GM23248 (cell line): ENCODE results near the gene NFAT5.

Experiments used
- EZH2 ChIP-seq: fragments of 200-600 bp; sonication (generic); IDR thresholded peaks from 2 replicates; pipeline ENCODE4 v1.6.1; 2018; ENCODE audit warnings: antibody characterized with exemption, mild to moderate bottlenecking; ENCODE audit not compliant: insufficient read depth, poor library complexity, severe bottlenecking
- EZH2phosphoT487 ChIP-seq: fragments of 200-600 bp; sonication (generic); IDR thresholded peaks from 2 replicates; pipeline ENCODE4 v1.6.1; 2018; ENCODE audit warnings: antibody characterized with exemption, moderate library complexity, mild to moderate bottlenecking, low read depth; ENCODE audit not compliant: insufficient read depth

DNA sequence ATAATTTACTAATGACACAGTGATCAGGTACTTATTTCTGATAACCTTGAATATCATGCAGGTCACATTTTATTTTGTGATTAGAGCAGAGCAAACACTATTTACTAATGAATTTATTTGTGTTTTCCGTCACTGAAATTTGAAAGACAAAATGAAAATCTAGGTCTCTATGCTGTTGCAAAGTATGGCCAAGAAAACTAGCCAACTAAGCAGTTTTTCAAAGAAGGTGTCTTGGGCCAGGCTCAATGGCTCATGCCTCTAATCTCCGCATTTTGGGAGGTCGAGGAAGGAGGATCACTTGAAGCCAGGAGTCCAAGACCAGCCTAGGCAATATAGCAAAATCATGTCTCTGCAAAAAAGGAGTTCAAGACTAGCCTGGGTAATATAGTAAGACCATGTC is 3.0 kb upstream of the NFAT5 start:
- TF ChIP-seq EZH2: no peak
- TF ChIP-seq EZH2phosphoT487: no peak
